ENCODE data around the gene TSSK6.

The TSSK6 gene

GRCh38 chr19:19493841-19494546 lies 21.4 kb downstream of the TSSK6 start:
- no peak for DNase-seq
- Histone ChIP-seq H3K4me1 (peaks cover 0 to 19% (median 17%) of the 10 kb centered on the region in 4 donors), H3K9me3 (no peaks in the 10 kb centered on the region), H3K27me3 (no peaks in the 10 kb centered on the region), H3K27ac (no peak overlapping the region), H3K36me3 (peaks cover 41 to 73% (median 59%) of the 10 kb centered on the region in 3 donors), H3K4me3 (no peak overlapping the region)
- intact Hi-C loops (cut with DNase I; ENCODE audit: low total_unique reads): no loop called here
- TF ChIP-seq CTCF (IDR thresholded peaks at IDR 0.05): no peak

- peaks cover 33 to 54% (median 44%) of the 10 kb centered on the region in 3 donors for H3K36me3 ChIP-seq
- TF ChIP-seq CTCF (IDR thresholded peaks at IDR 0.05): no peak
- DNase-seq: no peak
- H3K9me3 ChIP-seq: no peaks in the 10 kb centered on the region
- H3K27me3 ChIP-seq: no peaks in the 10 kb centered on the region
- no peak overlapping the region for H3K27ac ChIP-seq
- intact Hi-C loops (cut with DNase I; ENCODE audit: low total_unique reads): no loop called here
- H3K4me3 ChIP-seq: no peak overlapping the region
- H3K4me1 ChIP-seq: peaks cover 0 to 38% (median 29%) of the 10 kb centered on the region in 4 donors
Measured at GRCh38 chr19:19492026-19492610, 23.2 kb downstream of the TSSK6 start.

GRCh38 chr19:19491321-19492025 lies 23.9 kb downstream of the TSSK6 start:
- no peak overlapping the region for H3K27ac ChIP-seq
- TF ChIP-seq CTCF (IDR thresholded peaks at IDR 0.05): no peak
- no peaks in the 10 kb centered on the region for H3K27me3 ChIP-seq
- H3K9me3 ChIP-seq: no peaks in the 10 kb centered on the region
- H3K4me3 ChIP-seq: no peak overlapping the region
- intact Hi-C loops (cut with DNase I; ENCODE audit: low total_unique reads): loop anchor here (2.0 kb wide), 1 partner anchor 125 kb away; no protein-coding TSS in a partner anchor
- H3K4me1 ChIP-seq: peaks cover 0 to 43% (median 29%) of the 10 kb centered on the region in 4 donors
- H3K36me3 ChIP-seq: peaks cover 30 to 48% (median 38%) of the 10 kb centered on the region in 3 donors
- DNase-seq: no peak

DNA sequence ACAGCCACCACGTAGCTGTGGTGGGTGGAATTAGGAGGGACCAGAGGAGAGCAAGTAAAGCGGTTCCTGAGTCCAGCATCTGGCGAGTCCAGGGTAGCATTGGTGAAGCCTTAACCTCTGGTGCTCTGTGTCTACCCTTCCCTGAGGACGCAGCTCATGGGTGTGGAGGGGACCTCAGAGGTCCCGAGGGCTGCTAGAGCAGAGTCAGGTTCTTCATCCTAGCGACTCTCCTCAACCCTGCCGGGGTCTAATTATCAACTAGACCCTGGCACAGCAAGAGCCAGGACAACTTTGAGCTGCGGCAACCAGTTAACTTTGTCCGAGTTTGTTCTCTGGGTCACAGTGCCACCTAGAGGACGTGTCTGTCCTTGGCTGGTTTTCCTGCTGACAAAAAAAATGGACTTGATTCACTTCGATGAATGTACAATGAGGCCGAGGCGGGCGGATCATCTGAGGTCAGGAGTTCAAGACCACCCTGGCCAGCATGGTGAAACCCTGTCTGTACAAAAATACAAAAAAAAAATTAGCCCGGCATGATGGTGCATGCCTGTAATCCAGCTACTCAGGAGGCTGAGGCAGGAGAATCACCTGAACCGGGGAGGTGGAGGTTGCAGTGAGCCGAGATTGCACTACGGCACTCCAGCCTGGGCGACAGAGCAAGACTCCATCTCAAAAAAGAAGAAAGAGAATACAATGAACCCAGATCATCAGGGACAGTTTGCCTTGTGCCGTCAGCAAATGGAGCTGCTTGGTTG lies 25.0 kb downstream of the TSSK6 start:
- peak overlapping the region; percentile 78 to 86 for H3K27ac ChIP-seq
- no peaks in the 10 kb centered on the region for H3K27me3 ChIP-seq
- peak overlapping the region in 1 of 2 donors; percentile 3 for H3K4me3 ChIP-seq
- peaks cover 0 to 50% (median 29%) of the 10 kb centered on the region in 4 donors for H3K4me1 ChIP-seq
- no peaks in the 10 kb centered on the region for H3K9me3 ChIP-seq
- peak; percentile 82 to 88 for TF ChIP-seq CTCF (IDR thresholded peaks at IDR 0.05)
- intact Hi-C loops (cut with DNase I; ENCODE audit: low total_unique reads): loop anchor here (2.0 kb wide), 1 partner anchor 124 kb away; no protein-coding TSS in a partner anchor
- peaks cover 23 to 39% (median 29%) of the 10 kb centered on the region in 3 donors for H3K36me3 ChIP-seq
- DNase-seq: peak; percentile 81 to 88

DNA sequence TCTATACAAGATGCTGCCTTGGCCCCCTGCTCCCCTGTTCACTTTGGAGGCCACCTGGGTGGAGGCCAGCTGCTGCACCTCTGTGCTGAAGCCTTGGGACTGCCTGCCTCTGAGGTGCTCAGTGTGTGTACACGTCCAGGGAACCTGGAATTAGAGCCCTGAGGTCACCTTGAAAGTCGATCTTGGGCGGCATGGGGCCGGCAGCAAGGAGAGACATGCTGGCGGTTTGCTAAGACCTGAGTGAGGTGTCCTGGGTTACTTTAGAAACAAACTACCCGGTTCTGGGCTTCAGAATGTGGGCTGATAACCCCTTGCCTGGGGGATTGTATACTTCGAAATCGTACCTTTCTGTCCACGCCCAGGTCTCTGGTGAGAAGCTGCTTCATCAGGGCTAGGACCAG lies 25.5 kb downstream of the TSSK6 start:
- peaks cover 20 to 35% (median 26%) of the 10 kb centered on the region in 3 donors for H3K36me3 ChIP-seq
- intact Hi-C loops (cut with DNase I; ENCODE audit: low total_unique reads): loop anchor here (2.0 kb wide), 1 partner anchor 123 kb away; no protein-coding TSS in a partner anchor
- DNase-seq: no peak
- H3K9me3 ChIP-seq: no peaks in the 10 kb centered on the region
- peaks cover 0 to 50% (median 29%) of the 10 kb centered on the region in 4 donors for H3K4me1 ChIP-seq
- peak overlapping the region in 1 of 2 donors; percentile 32 for H3K4me3 ChIP-seq
- peak overlapping the region; percentile 78 to 86 for H3K27ac ChIP-seq
- H3K27me3 ChIP-seq: no peaks in the 10 kb centered on the region
- TF ChIP-seq CTCF (IDR thresholded peaks at IDR 0.05): no peak
